H1 (cell line): ENCODE results near the gene UTS2R. TPM values are rescaled to one million over a fixed set of nuclear protein-coding genes. Genes with fewer than 3 reads are reported as not detected.

Source experiments
- CTCF ChIA-PET: fragments of 300-600 bp; sonication (Branson Sonifier 250); formaldehyde crosslinking; loops from one replicate; lab custom pipeline; 2021; ENCODE audit not compliant: partially characterized antibody; lab: Charles Lee
- POLR2A ChIA-PET: fragments of 300-600 bp; sonication (Branson Sonifier 250); formaldehyde crosslinking; loops from one replicate; lab custom pipeline; 2021; ENCODE audit warnings: inconsistent platforms; ENCODE audit not compliant: partially characterized antibody; lab: Charles Lee
- DNase-seq, 2 experiments: peaks; one replicate each; pipeline versions ENCODE4 v3.0.0 to v3.0.0-alpha.2; 2010 to 2022; ENCODE audit warnings: low spot score in 2 of 2, low read depth in 1 of 2, mixed read lengths in 1 of 2
- FAIRE-seq: peaks from 2 replicates; lab custom pipeline; 2011; peaks lifted over from hg19 to GRCh38; lab: Jason Lieb, UNC
- H2AFZ ChIP-seq: 2 replicates; pipeline ENCODE4 v1.8.1; 2012; ENCODE audit warnings: low read length, inconsistent platforms
- H2AK5ac ChIP-seq: 2 replicates; pipeline ENCODE4 v1.6.1; 2013; ENCODE audit warnings: low read depth, low read length
- H2BK120ac ChIP-seq: replicated peaks from 2 replicates; pipeline ENCODE3; 2013; ENCODE audit warnings: low read depth, low read length, inconsistent platforms
- H2BK12ac ChIP-seq: 2 replicates; pipeline ENCODE4 v1.6.1; 2013; ENCODE audit warnings: low read depth, low read length
- H2BK15ac ChIP-seq: 2 replicates; pipeline ENCODE4 v1.6.1; 2013; ENCODE audit warnings: low read length
- H2BK20ac ChIP-seq: 2 replicates; pipeline ENCODE4 v1.6.1; 2013; ENCODE audit warnings: low read length
- H2BK5ac ChIP-seq: 2 replicates; pipeline ENCODE4 v1.6.1; 2013; ENCODE audit warnings: low read depth, low read length
- H3K14ac ChIP-seq: 2 replicates; pipeline ENCODE4 v1.6.1; 2013; ENCODE audit warnings: inconsistent platforms; ENCODE audit not compliant: insufficient read length
- H3K18ac ChIP-seq: 2 replicates; pipeline ENCODE4 v1.6.1; 2013; ENCODE audit warnings: low read length; ENCODE audit errors: extremely low read depth
- H3K23ac ChIP-seq: 2 replicates; pipeline ENCODE4 v1.6.1; 2013; ENCODE audit warnings: inconsistent platforms; ENCODE audit not compliant: insufficient read length
- H3K23me2 ChIP-seq: 2 replicates; pipeline ENCODE4 v1.6.1; 2013; ENCODE audit warnings: low read depth, low read length
- H3K27ac ChIP-seq: 2 replicates; pipeline ENCODE4 v1.6.1; 2011; ENCODE audit warnings: low read depth, low read length, inconsistent platforms
- H3K27me3 ChIP-seq, 4 experiments: replicated peaks in 1 of 4; 1 replicate in 1 of 4; 2 replicates in 3 of 4; pipeline versions ENCODE4 v1.6.1 to v1.8.1; 2011 to 2013; ENCODE audit warnings: low read length in 3 of 4, mild to moderate bottlenecking in 3 of 4, inconsistent platforms in 2 of 4, mixed read lengths in 2 of 4, moderate library complexity in 1 of 4; ENCODE audit not compliant: control insufficient read depth in 3 of 4, insufficient read depth in 3 of 4; ENCODE audit errors: extremely low read depth in 1 of 4
- H3K36me3 ChIP-seq, 4 experiments: 2 replicates each; pipeline versions ENCODE4 v1.6.1 to v1.8.1; 2011 to 2013; ENCODE audit warnings: mild to moderate bottlenecking in 4 of 4, low read length in 3 of 4, moderate library complexity in 2 of 4, control low read depth in 1 of 4, inconsistent platforms in 1 of 4; ENCODE audit not compliant: insufficient read depth in 4 of 4, control insufficient read depth in 2 of 4
- H3K4ac ChIP-seq: replicated peaks from 2 replicates; pipeline ENCODE3; 2013; ENCODE audit warnings: low read length, low read depth, mixed read lengths, inconsistent platforms; ENCODE audit not compliant: insufficient read length
- H3K4me1 ChIP-seq, 4 experiments: replicated peaks in 1 of 4; 1 replicate in 1 of 4; 2 replicates in 3 of 4; pipeline versions ENCODE4 v1.6.1 to v1.8.1; 2011 to 2013; ENCODE audit warnings: low read length in 3 of 4, inconsistent platforms in 2 of 4, mixed read lengths in 1 of 4; ENCODE audit not compliant: insufficient read depth in 4 of 4, control insufficient read depth in 3 of 4
- H3K4me2 ChIP-seq, 2 experiments: 2 replicates each; pipeline versions ENCODE4 v1.6.1 to v1.8.1; 2011 to 2013; ENCODE audit warnings: low read depth in 2 of 2, low read length in 2 of 2, control low read depth in 1 of 2, inconsistent platforms in 1 of 2, mild to moderate bottlenecking in 1 of 2; ENCODE audit not compliant: insufficient read depth in 1 of 2
- H3K4me3 ChIP-seq, 4 experiments: fragments of 200-600, 300-600 bp in 1 of 4; sonication (generic), shearing (Covaris generic), sonication (Bioruptor Twin) in 1 of 4; 2 replicates each; pipeline versions ENCODE4 v1.5.1 to v1.8.1; 2011 to 2016; ENCODE audit warnings: low read length in 4 of 4, low read depth in 3 of 4, control low read depth in 2 of 4, inconsistent platforms in 2 of 4, mild to moderate bottlenecking in 2 of 4, mixed read lengths in 1 of 4, moderate library complexity in 1 of 4; ENCODE audit not compliant: insufficient read depth in 2 of 4; ENCODE audit errors: extremely low read depth in 1 of 4
- H3K56ac ChIP-seq: replicated peaks from 2 replicates; pipeline ENCODE3; 2013; ENCODE audit warnings: low read depth, mild to moderate bottlenecking, mixed read lengths, low read length, inconsistent platforms; ENCODE audit not compliant: insufficient read length
- H3K79me1 ChIP-seq: 2 replicates; pipeline ENCODE4 v1.6.1; 2013; ENCODE audit warnings: low read depth, low read length, control low read depth
- H3K79me2 ChIP-seq, 2 experiments: 2 replicates each; pipeline versions ENCODE4 v1.6.1 to v1.8.1; 2012 to 2013; ENCODE audit warnings: low read length in 2 of 2, mild to moderate bottlenecking in 2 of 2, inconsistent platforms in 1 of 2; ENCODE audit not compliant: insufficient read depth in 2 of 2, control insufficient read depth in 1 of 2
- H3K9ac ChIP-seq, 4 experiments: replicated peaks in 1 of 4; 1 replicate in 1 of 4; 2 replicates in 3 of 4; pipeline versions ENCODE4 v1.6.1 to v1.8.1; 2011 to 2013; ENCODE audit warnings: low read depth in 3 of 4, low read length in 3 of 4, control low read depth in 2 of 4, mild to moderate bottlenecking in 2 of 4, moderate library complexity in 2 of 4, inconsistent platforms in 1 of 4; ENCODE audit errors: extremely low read depth in 1 of 4
- H3K9me3 ChIP-seq, 2 experiments: 2 replicates each; pipeline versions ENCODE4 v1.6.1 to v1.8.1; 2012 to 2013; ENCODE audit warnings: mild to moderate bottlenecking in 2 of 2, moderate library complexity in 2 of 2, control low read depth in 1 of 2, inconsistent platforms in 1 of 2, low read depth in 1 of 2, low read length in 1 of 2, mixed read lengths in 1 of 2; ENCODE audit not compliant: insufficient read depth in 2 of 2
- H4K20me1 ChIP-seq, 2 experiments: replicated peaks in 1 of 2; 2 replicates each; pipeline versions ENCODE3 to v1.8.1; 2011 to 2013; ENCODE audit warnings: inconsistent platforms in 2 of 2, low read length in 2 of 2, mild to moderate bottlenecking in 1 of 2; ENCODE audit not compliant: insufficient read depth in 2 of 2, control insufficient read depth in 1 of 2
- H4K5ac ChIP-seq: 2 replicates; pipeline ENCODE4 v1.6.1; 2013; ENCODE audit warnings: low read length, low read depth, mixed read lengths, inconsistent platforms; ENCODE audit not compliant: insufficient read length
- H4K8ac ChIP-seq: 2 replicates; pipeline ENCODE4 v1.8.0; 2013; ENCODE audit warnings: mild to moderate bottlenecking, moderate library complexity, low read length, inconsistent platforms; ENCODE audit not compliant: insufficient read depth; ENCODE audit errors: extremely low read depth
- H4K91ac ChIP-seq: replicated peaks from 2 replicates; pipeline ENCODE3; 2013; ENCODE audit warnings: low read length, mixed read lengths, inconsistent platforms; ENCODE audit not compliant: insufficient read length
- BCL11A ChIP-seq, 2 experiments: IDR thresholded peaks; one replicate each; pipeline ENCODE4 v1.6.1; 2011; ENCODE audit warnings: low read depth in 2 of 2, low read length in 2 of 2, mild to moderate bottlenecking in 2 of 2
- CBX8 ChIP-seq: fragments of 300-800, 300-1000 bp; sonication (generic); IDR thresholded peaks from 2 replicates; pipeline ENCODE4 v1.7.1; 2016; ENCODE audit warnings: low read depth, low read length, borderline replicate concordance
- EGR1 ChIP-seq: IDR thresholded peaks from 2 replicates; pipeline ENCODE4 v1.6.1; 2011; ENCODE audit warnings: low read depth, low read length, borderline replicate concordance
- EZH2 ChIP-seq: fragments of 200-600 bp; sonication (generic); IDR thresholded peaks from 2 replicates; pipeline ENCODE4 v1.7.1; 2012; ENCODE audit warnings: low read depth, mild to moderate bottlenecking, moderate library complexity, low read length, inconsistent platforms; ENCODE audit not compliant: severe bottlenecking
- HDAC2 ChIP-seq, 2 experiments: fragments of 300-600 bp in 1 of 2; sonication (generic) in 1 of 2; IDR thresholded peaks; 2 replicates each; pipeline ENCODE4 v1.6.1; 2011 to 2012; ENCODE audit warnings: low read depth in 2 of 2, low read length in 2 of 2, mild to moderate bottlenecking in 2 of 2, moderate library complexity in 2 of 2, borderline replicate concordance in 1 of 2, inconsistent platforms in 1 of 2
- JUN ChIP-seq: IDR thresholded peaks from 2 replicates; pipeline ENCODE4 v1.6.1; 2011; ENCODE audit warnings: low read depth, mild to moderate bottlenecking, improper control_type of control experiment, low read length
- JUND ChIP-seq: IDR thresholded peaks from 2 replicates; pipeline ENCODE4 v1.6.1; 2011; ENCODE audit warnings: mild to moderate bottlenecking, improper control_type of control experiment, low read length
- KDM1A ChIP-seq: fragments of 200-600, 300-600 bp; sonication (generic); IDR thresholded peaks from 2 replicates; pipeline ENCODE4 v1.7.1; 2016; ENCODE audit warnings: mild to moderate bottlenecking, low read length, borderline replicate concordance
- KDM5A ChIP-seq: fragments of 200-600 bp; IDR thresholded peaks from 2 replicates; pipeline ENCODE4 v1.7.1; 2012; ENCODE audit warnings: mild to moderate bottlenecking, low read length, inconsistent platforms, mixed read lengths
- NANOG ChIP-seq: IDR thresholded peaks from 2 replicates; pipeline ENCODE4 v1.6.1; 2011; ENCODE audit warnings: low read length, low read depth, mild to moderate bottlenecking, inconsistent platforms; ENCODE audit not compliant: insufficient read depth, poor library complexity, severe bottlenecking
- POLR2A ChIP-seq, 2 experiments: IDR thresholded peaks; 1 replicate in 1 of 2; 2 replicates in 1 of 2; pipeline ENCODE4 v1.6.1; 2011; ENCODE audit warnings: low read depth in 2 of 2, low read length in 2 of 2, mild to moderate bottlenecking in 2 of 2; ENCODE audit errors: control extremely low read depth in 1 of 2
- SAP30 ChIP-seq: fragments of 300-600 bp; sonication (generic); IDR thresholded peaks from 2 replicates; pipeline ENCODE4 v1.7.1; 2012; ENCODE audit warnings: low read length, moderate library complexity, mild to moderate bottlenecking, inconsistent platforms; ENCODE audit not compliant: insufficient read depth, insufficient replicate concordance
- SIRT6 ChIP-seq: IDR thresholded peaks from one replicate; pipeline ENCODE4 v1.7.1; 2012; ENCODE audit warnings: low read length, inconsistent platforms
- SIX5 ChIP-seq: IDR thresholded peaks from 2 replicates; pipeline ENCODE4 v1.6.1; 2011; ENCODE audit warnings: mild to moderate bottlenecking, low read depth, low read length
- TEAD4 ChIP-seq: IDR thresholded peaks from 2 replicates; pipeline ENCODE4 v1.6.1; 2012; ENCODE audit warnings: low read depth, low read length, inconsistent platforms, mixed read lengths
- WGBS, 2 experiments: shearing (Covaris generic) in 1 of 2; methylation state at CpG; one replicate each; pipeline versions ENCODE4 v1.1.6 to v1.1.7; 2013 to 2015; ENCODE audit warnings: low lambda C conversion rate in 2 of 2, mixed read lengths in 2 of 2, inconsistent platforms in 1 of 2, low coverage in 1 of 2, missing lambda C conversion rate in 1 of 2; ENCODE audit not compliant: insufficient replicate concordance in 2 of 2, insufficient coverage in 1 of 2, insufficient read length in 1 of 2; ENCODE audit errors: extremely low coverage in 1 of 2, missing lambda C conversion rate in 1 of 2; 5-methylcytosine and 5-hydroxymethylcytosine counted together
- polyA plus RNA-seq, 7 experiments: library from polyadenylated mRNA; depleted of rRNA in 3 of 7; stranded (reverse) in 5 of 7; unstranded in 2 of 7; fragments of >200 nt in 5 of 7; fragments of 200-250 nt in 2 of 7; gene quantifications; 1 replicate in 5 of 7; 2 replicates in 1 of 7; 4 replicates in 1 of 7; pipeline versions ENCODE4 v1.2.1 to v1.2.3, GENCODE V29; 2011 to 2013; ENCODE audit warnings: missing spikeins in 2 of 7, mixed read lengths in 2 of 7
- total RNA-seq: library from RNA; stranded (reverse); fragmentation: NEBNext Ultra II Directional; extraction: Animal tissue kit (Norgen Biotek cat#: 25700); gene quantifications from 2 replicates; pipeline ENCODE4 v1.2.1, GENCODE V29; 2021

UTS2R gene
- total and polyA plus RNA-seq, 2 of the 8 experiments (the other 6 are each of a cell fraction or from before 2014, with no cell fraction given) = 0.27 TPM; not detected in 1

GRCh38 chr17:82402865-82403264, 31.3 kb downstream of the UTS2R start:
- Histone ChIP-seq H2BK20ac (no peak overlapping the region), H3K4me2 (no peak overlapping the region), H3K79me1 (no peaks in the 10 kb centered on the region), H4K5ac (no peak overlapping the region), H4K91ac (no peak overlapping the region), H3K9ac (no peak overlapping the region), H2AFZ (no peak overlapping the region), H3K4me1 (no peaks in the 10 kb centered on the region), H2AK5ac (no peak overlapping the region), H3K23ac (no peak overlapping the region), H3K9me3 (no peaks in the 10 kb centered on the region), H4K20me1 (peaks cover 0 to 4% of the 10 kb centered on the region in 2 experiments), H3K4ac (no peak overlapping the region), H2BK120ac (no peak overlapping the region), H2BK5ac (no peak overlapping the region), H3K36me3 (peaks cover 0 to 11% (median 2%) of the 10 kb centered on the region in 4 experiments; a peak in 3 of 8 replicates), H3K79me2 (no peaks in the 10 kb centered on the region), H3K23me2 (no peaks in the 10 kb centered on the region), H3K56ac (no peak overlapping the region), H3K27me3 (no peaks in the 10 kb centered on the region), H2BK15ac (no peak overlapping the region), H2BK12ac (no peak overlapping the region), H3K4me3 (no peak overlapping the region), H3K14ac (no peak overlapping the region), H3K18ac (no peak overlapping the region), H4K8ac (no peak overlapping the region), H3K27ac (no peak overlapping the region)
- 97% methylated on average over 7 of the region's 7 CpGs; no CpG with 5 or more reads in 1 of the 2 experiments for WGBS, 2 experiments
- CTCF ChIA-PET = interaction anchor here (1.0 to 1.3 kb wide), 2 partner anchors 12 to 50 kb away, joined by 3 to 4 read pairs; no protein-coding TSS in a partner anchor
- TF ChIP-seq EZH2 (no peak), SIRT6 (no peak), BCL11A (IDR thresholded peaks at IDR 0.05; ENCODE audit: low read depth in 2 of 2, low read length in 2 of 2) (no peak), POLR2A (IDR thresholded peaks at IDR 0.05; ENCODE audit: control extremely low read depth in 1 of 2, low read depth in 2 of 2, low read length in 2 of 2) (no peak), SIX5 (no peak), EGR1 (no peak), TEAD4 (no peak), KDM1A (no peak), KDM5A (no peak), HDAC2 (IDR thresholded peaks at IDR 0.05; ENCODE audit: borderline replicate concordance in 1 of 2, low read depth in 2 of 2, low read length in 2 of 2) (no peak), SAP30 (no peak), JUN (no peak), JUND (no peak), CBX8 (no peak), NANOG (no peak)
- DNase-seq (no peak), FAIRE-seq (no peak)
- POLR2A ChIA-PET = no interaction called here
